HG02678 (cell line): Measurements from ENCODE around the gene TRERF1.
"Not testable (repeated sequence)": the region's sequence is repeated elsewhere in the genome, so short reads cannot be mapped to it uniquely, and the experiment has no call there.

Experiments
- ATAC-seq: cut with Tn5 transposase; IDR thresholded peaks from one replicate; pipeline ENCODE4 v1.9.1; 2021; ENCODE audit warnings: mild to moderate bottlenecking, moderate library complexity; ENCODE audit not compliant: unreplicated experiment

Gene TRERF1, protein sequence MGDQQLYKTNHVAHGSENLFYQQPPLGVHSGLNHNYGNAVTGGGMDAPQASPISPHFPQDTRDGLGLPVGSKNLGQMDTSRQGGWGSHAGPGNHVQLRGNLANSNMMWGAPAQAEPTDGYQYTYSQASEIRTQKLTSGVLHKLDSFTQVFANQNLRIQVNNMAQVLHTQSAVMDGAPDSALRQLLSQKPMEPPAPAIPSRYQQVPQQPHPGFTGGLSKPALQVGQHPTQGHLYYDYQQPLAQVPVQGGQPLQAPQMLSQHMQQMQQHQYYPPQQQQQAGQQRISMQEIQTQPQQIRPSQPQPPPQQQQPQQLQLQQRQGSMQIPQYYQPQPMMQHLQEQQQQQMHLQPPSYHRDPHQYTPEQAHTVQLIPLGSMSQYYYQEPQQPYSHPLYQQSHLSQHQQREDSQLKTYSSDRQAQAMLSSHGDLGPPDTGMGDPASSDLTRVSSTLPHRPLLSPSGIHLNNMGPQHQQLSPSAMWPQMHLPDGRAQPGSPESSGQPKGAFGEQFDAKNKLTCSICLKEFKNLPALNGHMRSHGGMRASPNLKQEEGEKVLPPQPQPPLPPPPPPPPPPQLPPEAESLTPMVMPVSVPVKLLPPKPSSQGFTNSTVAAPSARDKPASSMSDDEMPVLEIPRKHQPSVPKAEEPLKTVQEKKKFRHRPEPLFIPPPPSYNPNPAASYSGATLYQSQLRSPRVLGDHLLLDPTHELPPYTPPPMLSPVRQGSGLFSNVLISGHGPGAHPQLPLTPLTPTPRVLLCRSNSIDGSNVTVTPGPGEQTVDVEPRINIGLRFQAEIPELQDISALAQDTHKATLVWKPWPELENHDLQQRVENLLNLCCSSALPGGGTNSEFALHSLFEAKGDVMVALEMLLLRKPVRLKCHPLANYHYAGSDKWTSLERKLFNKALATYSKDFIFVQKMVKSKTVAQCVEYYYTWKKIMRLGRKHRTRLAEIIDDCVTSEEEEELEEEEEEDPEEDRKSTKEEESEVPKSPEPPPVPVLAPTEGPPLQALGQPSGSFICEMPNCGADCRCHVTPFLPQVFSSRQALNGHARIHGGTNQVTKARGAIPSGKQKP (N-terminal part only)

DNA sequence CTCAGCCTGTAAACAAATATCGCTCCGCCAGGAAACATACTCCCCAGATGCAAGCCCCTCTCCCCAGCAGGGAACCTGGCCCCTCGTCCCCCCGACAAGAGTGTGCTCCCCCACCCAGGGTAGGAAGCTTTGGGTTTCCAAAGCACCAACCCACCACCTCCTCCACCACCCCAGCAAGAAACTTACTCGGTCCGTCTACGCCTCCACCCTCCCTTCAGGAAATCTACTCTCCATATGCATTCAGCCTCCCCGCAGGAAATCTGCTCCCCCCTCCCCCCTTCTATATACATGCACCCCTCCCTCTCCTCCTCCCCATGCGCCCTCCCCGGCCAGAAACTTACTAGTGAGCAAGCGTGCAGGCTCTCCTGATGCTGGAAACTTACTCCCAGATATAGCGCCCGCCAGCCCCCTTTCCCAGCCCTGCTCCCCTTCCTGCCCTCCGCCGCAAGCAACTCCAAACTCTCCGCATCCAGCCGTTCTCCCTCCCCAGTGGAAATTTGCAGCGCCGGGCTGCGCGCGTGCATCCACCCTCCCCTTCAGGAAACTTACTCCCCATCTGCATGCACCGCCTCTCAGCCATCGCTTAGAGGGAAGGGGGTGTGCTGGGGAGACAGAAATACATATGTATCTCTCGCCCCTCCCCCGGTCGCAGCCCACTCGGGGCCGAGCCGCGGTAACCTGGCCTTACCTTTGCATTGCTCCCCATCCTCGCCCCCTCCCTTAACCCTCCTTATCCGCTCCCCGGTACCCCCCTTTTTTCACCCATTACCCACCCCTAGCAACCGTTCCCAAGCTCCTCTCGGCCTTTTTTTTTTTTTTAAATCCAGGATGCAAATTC, at the start of gene TRERF1:
TSS of gene TRERF1 (minus strand) at position 594 of the 838 bp plus-strand sequence. CDS start 182,336 bp downstream, outside the sequence.
- no peak for ATAC-seq

DNA sequence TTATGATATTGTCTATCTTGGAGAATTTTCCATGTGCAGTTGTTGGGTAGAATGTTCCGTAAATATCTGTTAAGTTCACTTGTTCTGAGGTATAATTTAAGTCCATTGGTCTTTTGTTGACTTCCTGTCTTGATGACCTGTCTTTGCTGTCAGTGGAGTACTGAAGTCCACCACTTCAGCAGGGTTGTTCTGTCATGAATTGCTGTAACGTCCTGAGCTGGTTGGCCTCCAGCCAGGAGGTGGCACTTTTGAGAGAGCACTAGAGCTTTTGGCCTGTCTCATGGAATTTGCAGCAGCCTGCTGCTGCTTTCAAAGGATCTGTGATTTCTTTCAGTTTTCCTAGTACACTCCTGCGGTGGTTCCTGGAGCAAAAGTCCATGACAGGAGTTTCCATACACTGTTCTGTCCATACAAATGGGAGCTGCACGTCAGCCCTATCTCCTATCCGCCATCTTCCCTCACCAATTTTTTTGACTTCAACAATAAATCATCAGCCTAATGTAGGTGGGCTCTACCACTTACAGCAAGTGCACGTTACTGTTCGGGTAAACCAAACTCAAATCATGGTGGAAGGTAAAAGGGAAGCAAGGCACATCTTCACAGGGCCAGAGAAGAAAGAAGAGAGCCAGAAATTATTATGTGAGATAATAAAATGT, 46.9 kb upstream of the TRERF1 start:
- no peak for ATAC-seq

DNA sequence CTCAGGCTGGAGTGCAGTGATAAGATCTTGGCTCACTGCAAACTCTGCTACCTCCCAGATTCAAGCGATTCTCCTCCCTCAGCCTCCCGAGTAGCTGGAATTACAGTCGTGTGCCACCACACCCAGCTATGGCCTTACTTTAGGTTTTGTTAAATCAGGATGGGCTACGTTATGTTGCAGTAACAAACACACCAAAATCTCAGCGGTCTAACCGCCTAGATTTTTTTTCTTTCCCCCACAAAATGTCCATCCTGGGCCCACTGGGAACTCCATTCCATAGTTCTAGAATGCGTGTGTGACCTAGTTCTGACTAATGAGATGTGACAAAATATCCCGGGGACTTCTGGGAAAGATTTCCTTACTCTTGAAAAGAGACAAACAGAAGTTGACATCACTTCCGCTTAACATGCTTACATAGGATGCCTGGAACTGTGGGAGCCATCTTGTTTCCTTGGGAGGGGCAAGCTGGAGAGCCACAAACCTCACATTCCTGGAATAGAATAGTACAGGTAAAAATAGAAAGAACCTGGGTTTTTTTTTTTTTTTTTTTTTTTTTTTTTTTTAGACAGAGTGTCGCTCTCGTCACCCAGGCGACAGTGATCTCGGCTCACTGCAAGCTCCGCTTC, 42.3 kb upstream of the TRERF1 start:
- no peak for ATAC-seq

DNA sequence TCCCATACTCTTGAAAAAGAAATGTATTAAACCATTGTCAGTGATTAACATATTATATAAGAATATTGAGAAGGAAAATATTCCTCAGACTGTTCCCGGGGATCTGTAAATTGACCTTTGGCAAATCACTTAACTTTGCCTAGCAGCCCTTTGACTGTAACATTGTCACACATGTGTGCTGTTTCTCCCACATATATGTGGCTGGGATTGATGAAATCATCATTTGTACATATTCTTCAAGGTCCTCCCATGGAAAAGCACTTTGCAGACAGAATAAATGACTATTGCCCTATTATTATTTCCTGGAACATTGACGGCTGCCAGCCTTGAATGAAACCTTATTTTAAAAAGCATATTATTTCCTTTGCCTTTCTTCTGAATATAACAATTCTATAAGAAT, 36.4 kb upstream of the TRERF1 start:
- ATAC-seq = no peak

DNA sequence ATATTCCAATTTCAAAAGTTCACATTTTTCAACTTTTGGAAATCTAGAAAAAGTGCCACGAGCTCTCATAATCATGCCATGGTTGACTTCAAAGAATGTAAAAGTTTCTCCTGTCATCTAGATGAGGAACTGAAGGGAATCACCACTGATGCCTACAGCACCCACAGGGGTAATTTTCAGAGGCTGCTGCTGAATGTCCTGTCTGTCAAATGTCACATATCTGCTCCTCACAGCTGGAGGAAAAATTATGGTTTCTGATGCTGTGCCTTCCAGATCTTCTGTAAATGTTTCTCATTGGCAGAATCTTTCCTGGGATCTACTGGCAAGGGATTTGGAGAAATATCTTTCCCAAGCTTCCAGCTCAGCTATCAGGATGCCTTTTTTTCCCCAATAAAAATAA, 32.5 kb upstream of the TRERF1 start:
- no peak for ATAC-seq

DNA sequence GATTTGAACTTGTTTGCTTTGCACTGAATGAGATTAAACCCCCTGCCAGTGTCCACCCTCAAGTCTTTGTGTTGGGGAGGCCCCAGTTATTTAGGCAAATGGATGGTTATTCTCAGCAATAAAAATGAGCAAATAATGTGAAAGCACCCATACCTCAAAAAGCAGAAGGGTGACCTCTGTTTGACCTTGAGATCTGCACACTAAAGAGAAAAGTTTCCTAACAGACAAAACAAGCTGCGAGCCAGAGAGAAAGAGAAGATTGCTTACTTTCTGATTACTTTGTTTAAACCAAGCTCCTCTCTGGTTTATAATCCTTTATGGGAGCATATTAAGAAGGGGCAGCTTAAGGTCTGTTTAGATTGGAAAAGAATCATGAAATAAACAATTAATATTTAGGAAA, 30.4 kb upstream of the TRERF1 start:
- no peak for ATAC-seq

DNA sequence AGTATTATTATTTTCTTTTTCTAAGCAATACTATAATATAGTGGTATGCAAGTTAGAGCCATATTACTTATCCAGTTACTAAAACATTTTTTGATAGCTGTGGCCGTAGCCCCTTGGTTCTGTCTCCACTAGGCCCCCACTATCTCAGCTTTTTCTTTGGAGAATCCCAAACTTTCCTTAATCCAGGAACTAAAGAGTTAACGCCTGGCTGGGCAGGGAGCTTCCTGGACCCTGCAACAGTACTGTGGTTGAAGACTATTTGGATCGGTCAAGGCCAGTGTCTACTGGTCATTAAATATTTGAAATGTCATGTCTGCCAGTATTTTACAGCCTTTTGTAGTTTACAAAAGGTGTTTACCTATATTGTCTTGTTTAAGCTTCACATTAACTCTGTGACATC, 20.0 kb upstream of the TRERF1 start:
- ATAC-seq = no peak

DNA sequence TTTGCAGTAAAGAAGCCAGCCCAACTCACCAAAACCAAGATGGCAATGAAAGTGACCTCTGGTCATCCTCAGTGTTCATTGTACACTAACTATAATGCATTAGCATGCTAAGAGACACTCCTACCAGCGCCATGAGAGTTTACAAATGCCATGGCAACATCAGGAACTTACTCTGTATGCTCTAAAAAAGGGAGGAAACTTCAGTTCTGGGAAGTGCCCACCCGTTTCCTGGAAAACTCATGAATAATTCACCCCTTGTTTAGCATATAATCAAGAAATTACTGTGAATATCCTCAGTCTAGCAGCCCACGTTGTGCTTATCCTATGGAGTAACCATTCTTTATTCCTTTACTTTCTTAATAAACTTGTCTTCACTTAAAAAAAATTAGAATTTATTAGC, 19.4 kb upstream of the TRERF1 start:
- ATAC-seq = no peak

DNA sequence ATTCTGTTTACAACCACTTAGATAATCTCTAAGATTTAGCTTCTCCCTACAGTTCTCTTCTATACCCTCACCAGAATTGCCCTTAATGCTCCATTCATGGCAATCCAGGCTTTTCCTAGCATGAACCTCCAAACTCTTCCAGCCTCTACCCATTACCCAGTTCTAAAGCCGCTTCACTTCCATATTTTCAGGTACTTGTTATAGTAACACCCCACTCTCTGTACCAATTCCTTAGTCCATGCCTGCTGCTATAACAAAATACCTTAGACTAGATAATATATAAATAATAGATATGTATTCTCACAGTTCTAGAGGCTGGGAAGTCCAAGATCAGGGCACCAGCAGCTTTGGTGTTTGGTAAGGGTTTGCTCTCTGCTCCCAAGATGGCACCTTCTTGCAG, 16.5 kb upstream of the TRERF1 start:
- no peak for ATAC-seq

DNA sequence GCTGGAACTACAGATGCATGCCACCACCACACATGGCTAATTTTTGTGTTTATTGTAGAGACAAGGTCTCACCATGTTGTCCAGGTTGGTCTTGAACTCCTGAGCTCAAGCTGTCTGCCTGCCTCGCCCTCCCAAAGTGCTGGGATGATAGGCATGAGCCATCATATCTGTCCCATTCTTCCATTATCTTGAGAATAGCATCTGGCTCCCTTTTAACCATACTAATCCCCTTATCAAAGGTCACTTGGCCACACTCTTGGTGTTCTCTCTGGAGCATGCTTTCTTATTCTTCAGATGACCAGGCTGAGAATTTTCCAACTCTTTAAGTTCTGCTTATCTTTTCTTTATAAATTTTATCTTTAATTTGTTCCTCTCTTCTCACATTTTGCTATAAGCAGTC, 15.9 kb upstream of the TRERF1 start:
- no peak for ATAC-seq

DNA sequence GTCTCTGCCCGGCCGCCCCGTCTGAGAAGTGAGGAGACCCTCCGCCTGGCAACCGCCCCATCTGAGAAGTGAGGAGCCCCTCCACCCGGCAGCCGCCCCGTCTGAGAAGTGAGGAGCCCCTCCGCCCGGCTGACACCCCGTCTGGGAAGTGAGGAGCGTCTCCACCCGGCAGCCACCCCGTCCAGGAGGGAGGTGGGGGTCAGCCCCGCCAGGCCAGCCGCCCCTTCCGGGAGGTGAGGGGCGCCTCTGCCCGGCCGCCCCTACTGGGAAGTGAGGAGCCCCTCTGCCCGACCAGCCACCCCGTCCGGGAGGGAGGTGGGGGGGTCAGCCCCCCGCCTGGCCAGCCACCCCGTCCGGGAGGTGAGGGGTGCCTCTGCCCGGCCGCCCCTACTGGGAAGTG, 14.7 kb upstream of the TRERF1 start:
- ATAC-seq = not testable (repeated sequence)

DNA sequence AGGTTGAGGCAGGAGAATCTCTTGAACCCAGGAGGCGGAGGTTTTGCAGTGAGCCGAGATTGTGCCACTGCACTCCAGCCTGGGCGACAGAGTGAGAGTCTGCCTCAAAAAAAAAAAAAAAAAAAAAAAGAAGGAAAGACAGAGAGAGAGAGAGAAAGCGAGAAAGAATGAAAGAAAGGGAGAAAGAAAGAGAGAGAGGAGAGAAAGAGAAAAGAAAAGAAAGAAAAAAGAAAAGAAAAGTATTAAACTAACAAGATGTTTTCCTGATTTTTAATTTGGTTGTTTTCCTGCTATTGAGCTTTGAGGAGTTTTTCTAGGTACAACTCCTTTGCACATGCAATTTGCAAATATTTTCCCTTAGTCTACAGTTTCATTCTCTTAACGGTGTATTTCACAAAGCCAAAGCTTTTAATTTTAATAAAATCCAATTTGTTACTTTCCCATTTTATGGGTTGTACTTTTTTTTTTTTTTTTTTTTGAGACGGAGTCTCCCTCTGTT, 10.8 kb upstream of the TRERF1 start:
- ATAC-seq = no peak

DNA sequence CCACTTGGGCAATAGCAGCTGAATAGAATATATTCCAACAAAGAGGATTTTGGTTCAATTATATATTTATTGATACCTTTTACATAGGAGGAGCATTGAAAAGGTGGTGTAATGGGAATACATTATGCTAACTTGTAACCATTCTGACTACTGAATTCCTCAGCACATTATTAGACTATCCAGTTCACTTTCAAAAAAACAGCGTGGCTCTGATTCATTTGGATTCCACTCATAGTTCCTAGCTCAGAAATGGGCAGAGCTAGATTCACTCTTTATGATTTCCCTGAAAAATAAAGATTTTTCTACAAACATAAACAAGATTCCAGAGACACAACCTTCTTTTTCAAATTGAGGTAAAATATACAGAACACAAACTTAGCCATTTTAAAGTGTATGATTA, 9.2 kb upstream of the TRERF1 start:
- no peak for ATAC-seq

DNA sequence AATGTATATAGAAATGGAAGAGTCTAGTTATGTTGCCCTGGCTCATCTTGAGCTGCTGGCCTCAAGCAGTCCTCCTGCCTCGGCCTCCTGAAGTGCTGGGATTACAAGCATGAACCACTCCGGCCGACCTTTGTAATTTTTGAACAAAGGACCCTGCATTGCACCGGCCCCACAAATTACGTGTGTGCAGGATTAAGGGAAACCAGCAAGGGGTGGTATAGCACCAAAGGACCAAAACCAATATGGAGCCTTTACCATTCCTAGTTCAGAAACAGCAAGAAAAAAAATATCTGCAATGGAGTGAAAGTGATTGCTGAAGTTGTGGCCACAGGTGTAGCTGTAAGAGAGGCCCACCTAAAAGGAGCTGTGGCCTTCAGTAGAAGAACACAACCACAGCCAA, 8.2 kb upstream of the TRERF1 start:
- ATAC-seq = no peak

DNA sequence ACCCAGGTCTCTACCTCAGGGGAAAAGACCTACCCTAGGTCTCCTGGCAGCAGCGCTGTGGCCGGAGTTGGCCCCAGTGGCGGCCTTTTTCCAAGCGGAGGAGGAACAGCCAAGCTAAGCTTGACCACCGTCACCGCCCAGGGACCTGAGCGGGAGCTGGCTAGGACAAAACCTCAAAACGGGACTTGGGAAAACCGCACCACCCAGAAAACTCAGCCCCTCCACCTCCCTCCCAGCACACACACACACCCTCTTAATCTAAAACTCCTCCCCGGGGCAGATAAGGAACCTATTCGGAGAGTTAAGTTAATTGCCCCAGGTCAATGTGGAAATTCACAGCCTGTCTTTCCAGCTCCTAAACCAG, 2.7 kb upstream of the TRERF1 start:
- ATAC-seq = no peak

DNA sequence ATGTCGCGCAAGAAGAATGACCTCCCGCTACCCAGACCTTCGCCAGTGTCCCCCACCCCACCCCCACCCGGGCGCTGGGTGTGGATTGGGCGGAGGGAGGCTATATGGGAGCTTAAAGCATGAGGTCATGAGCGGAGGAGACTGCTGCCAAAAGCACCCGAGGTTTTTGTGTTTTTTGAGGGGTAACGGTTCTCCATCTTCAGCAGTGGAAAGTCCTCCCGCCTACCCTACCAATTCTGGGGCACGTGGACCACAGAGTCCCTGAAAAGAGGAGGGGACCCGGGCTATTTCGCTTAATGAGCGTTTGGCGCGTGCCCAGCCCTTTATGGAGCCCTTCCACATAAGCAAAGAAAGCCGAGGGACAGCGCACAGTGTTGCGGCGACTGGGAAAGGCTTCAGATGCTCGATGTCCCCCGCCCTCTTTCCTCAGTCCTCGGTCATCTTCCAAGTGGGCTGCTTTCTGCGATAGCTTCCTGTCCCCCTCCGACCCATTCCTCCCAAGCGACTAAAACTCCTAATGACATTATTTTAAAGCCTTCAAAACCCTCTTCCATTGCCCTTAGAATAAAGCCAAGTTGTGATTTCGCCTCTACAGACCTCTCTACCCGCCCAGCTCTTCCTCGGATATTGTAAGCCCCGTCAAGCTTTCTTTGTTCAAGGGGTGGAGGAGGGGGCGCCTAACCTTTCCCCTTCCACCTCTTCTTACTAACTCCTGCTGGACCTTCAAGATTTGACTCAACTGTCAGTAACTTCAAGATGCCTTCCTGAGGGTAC, 2.1 kb upstream of the TRERF1 start:
- ATAC-seq = no peak

DNA sequence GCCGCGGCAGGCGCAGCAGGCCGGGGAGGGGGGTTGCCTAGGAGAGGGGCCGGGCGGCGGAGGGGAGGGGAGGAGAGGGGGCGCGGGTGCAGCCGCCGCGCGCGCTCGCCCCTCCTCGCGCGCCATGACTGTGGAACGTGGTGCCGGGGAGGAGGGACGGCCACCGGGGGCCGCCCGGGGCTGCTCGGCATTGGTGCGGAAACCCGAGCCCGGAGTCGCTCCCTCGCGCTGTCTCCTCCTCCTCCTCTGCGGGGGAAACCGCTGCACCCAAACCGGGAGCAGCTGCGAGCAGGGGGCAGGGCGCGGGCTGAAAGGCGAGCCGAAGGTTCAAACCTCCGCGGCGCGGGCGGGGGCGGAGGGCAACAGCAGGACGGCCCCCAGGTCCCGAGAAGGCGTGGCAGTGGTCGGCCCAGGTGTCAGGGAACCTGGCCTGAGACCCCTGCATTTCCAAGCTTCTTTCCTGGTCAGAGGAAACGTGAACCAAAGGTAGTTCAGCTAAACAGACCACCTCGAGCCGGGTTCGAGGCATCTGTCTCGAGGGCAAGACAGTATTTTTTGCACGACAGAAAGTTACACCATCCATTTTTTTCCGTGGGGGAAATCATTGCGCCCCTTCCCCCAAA, 1.4 kb upstream of the TRERF1 start:
- no peak for ATAC-seq
